Esophagus muscularis mucosa (tissue), 4 donors: ENCODE data around the gene IPPK. TPM values are rescaled to one million over a fixed set of nuclear protein-coding genes. Genes with fewer than 3 reads are reported as not detected.
A peak's percentile ranks its signal among the peaks of the same experiment; 100 is the strongest.

Experiments
- DNase-seq: peaks from one replicate; pipeline ENCODE4 v3.0.0-alpha.2; 2017; ENCODE audit errors: extremely low spot score
- H3K27ac ChIP-seq, 4 donors: fragments of 200-600 bp; sonication (generic); replicated peaks in 1 of 4; 1 replicate in 3 of 4; 2 replicates in 1 of 4; pipeline ENCODE4 v1.5.1; 2016 to 2019; ENCODE audit warnings: mild to moderate bottlenecking in 1 of 4
- H3K27me3 ChIP-seq, 4 donors: fragments of 200-600 bp; sonication (generic); one replicate each; pipeline versions ENCODE4 v1.5.1 to v1.6.0; 2016 to 2019
- H3K36me3 ChIP-seq, 4 donors: fragments of 200-600 bp; sonication (generic); one replicate each; pipeline ENCODE4 v1.5.1; 2016 to 2019
- H3K4me1 ChIP-seq, 4 donors: fragments of 200-600 bp; sonication (generic); one replicate each; pipeline ENCODE4 v1.5.1; 2016 to 2019
- H3K4me3 ChIP-seq, 4 donors: fragments of 200-600 bp; sonication (generic); 1 replicate in 2 of 4; 2 replicates in 2 of 4; pipeline ENCODE4 v1.5.1; 2016 to 2019; ENCODE audit warnings: mild to moderate bottlenecking in 4 of 4, moderate library complexity in 1 of 4
- H3K9me3 ChIP-seq, 4 donors: fragments of 200-600 bp; sonication (generic); 1 replicate in 3 of 4; 2 replicates in 1 of 4; pipeline ENCODE4 v1.5.1; 2016 to 2019
- EP300 ChIP-seq: sonication (generic); formaldehyde crosslinking; IDR thresholded peaks from one replicate; pipeline ENCODE4 v1.6.1; 2017; ENCODE audit warnings: antibody characterized with exemption
- POLR2A ChIP-seq: fragments of 450-650 bp; IDR thresholded peaks from one replicate; pipeline ENCODE4 v1.6.1; 2017; ENCODE audit warnings: antibody characterized with exemption, moderate library complexity, mild to moderate bottlenecking, low read depth
- POLR2AphosphoS5 ChIP-seq, 2 donors: sonication (generic); formaldehyde crosslinking; IDR thresholded peaks; one replicate each; pipeline ENCODE4 v1.6.1; 2017; ENCODE audit warnings: antibody characterized with exemption in 2 of 2
- WGBS: methylation state at CpG from one replicate; pipeline ENCODE4 v1.1.5; 2018; 5-methylcytosine and 5-hydroxymethylcytosine counted together
- intact Hi-C: fragments of 100-400 bp; cut with DNase I; formaldehyde crosslinking; loops from one replicate; pipeline ENCODE4 v1.15.1; 2023
- total RNA-seq, 4 donors: library from RNA; depleted of rRNA; stranded (reverse); fragments of >200 nt; gene quantifications; one replicate each; pipeline versions ENCODE4 v1.1.0 to v1.2.1, GENCODE V29; 2016
- TF ChIP-seq, protein P1 (sequence below), 3 experiments: fragments of 200-600 bp in 2 of 3; fragments of 450-650 bp in 1 of 3; sonication (generic) in 2 of 3; IDR thresholded peaks; one replicate each; pipeline ENCODE4 v1.5.1; 2017 to 2019; ENCODE audit warnings: antibody characterized with exemption in 3 of 3, mild to moderate bottlenecking in 2 of 3, moderate library complexity in 1 of 3

Gene IPPK
- total RNA-seq, 4 donors from 2014 or later: 5.0 to 8.4 (median 6.1) TPM

GRCh38 chr9:92710368-92710767 is 40.4 kb upstream of the IPPK start:
- no peak overlapping the region for H3K27ac ChIP-seq
- TF ChIP-seq, protein P1, sequence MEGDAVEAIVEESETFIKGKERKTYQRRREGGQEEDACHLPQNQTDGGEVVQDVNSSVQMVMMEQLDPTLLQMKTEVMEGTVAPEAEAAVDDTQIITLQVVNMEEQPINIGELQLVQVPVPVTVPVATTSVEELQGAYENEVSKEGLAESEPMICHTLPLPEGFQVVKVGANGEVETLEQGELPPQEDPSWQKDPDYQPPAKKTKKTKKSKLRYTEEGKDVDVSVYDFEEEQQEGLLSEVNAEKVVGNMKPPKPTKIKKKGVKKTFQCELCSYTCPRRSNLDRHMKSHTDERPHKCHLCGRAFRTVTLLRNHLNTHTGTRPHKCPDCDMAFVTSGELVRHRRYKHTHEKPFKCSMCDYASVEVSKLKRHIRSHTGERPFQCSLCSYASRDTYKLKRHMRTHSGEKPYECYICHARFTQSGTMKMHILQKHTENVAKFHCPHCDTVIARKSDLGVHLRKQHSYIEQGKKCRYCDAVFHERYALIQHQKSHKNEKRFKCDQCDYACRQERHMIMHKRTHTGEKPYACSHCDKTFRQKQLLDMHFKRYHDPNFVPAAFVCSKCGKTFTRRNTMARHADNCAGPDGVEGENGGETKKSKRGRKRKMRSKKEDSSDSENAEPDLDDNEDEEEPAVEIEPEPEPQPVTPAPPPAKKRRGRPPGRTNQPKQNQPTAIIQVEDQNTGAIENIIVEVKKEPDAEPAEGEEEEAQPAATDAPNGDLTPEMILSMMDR (IDR thresholded peaks at IDR 0.05): no peak
- no peak for TF ChIP-seq POLR2AphosphoS5 (IDR thresholded peaks at IDR 0.05)
- no peak for TF ChIP-seq EP300
- TF ChIP-seq POLR2A: no peak
- peaks cover 0 to 10% (median 0%) of the 10 kb centered on the region in 4 donors for H3K4me1 ChIP-seq
- intact Hi-C loops: no loop called here
- no peaks in the 10 kb centered on the region for H3K9me3 ChIP-seq
- peaks cover 51 to 62% (median 57%) of the 10 kb centered on the region in 4 donors for H3K36me3 ChIP-seq
- no peak for DNase-seq
- H3K27me3 ChIP-seq: no peaks in the 10 kb centered on the region
- H3K4me3 ChIP-seq: no peak overlapping the region
- 84% methylated on average over 3 of the region's 3 CpGs for WGBS

- TF ChIP-seq EP300 (no peak), POLR2AphosphoS5 (IDR thresholded peaks at IDR 0.05) (no peak), POLR2A (no peak)
- TF ChIP-seq, protein P1 (IDR thresholded peaks at IDR 0.05): no peak
- intact Hi-C loops: no loop called here
- H3K27ac ChIP-seq: no peak overlapping the region
- no peaks in the 10 kb centered on the region for H3K27me3 ChIP-seq
- DNase-seq: peak; percentile 78
- H3K4me3 ChIP-seq: no peak overlapping the region
- no peaks in the 10 kb centered on the region for H3K9me3 ChIP-seq
- H3K36me3 ChIP-seq: peaks cover 47 to 58% (median 52%) of the 10 kb centered on the region in 4 donors
- WGBS: 93% methylated on average over 3 of the region's 3 CpGs
- H3K4me1 ChIP-seq: peaks cover 0 to 8% (median 0%) of the 10 kb centered on the region in 4 donors
These were observed 40.0 kb upstream of the IPPK start for GRCh38 chr9:92709954-92710353.

- Histone ChIP-seq H3K27ac (no peak overlapping the region), H3K27me3 (no peaks in the 10 kb centered on the region), H3K9me3 (no peaks in the 10 kb centered on the region), H3K4me3 (no peak overlapping the region), H3K36me3 (peaks cover 39 to 51% (median 45%) of the 10 kb centered on the region in 4 donors), H3K4me1 (peaks cover 0 to 5% (median 0%) of the 10 kb centered on the region in 4 donors)
- TF ChIP-seq POLR2A: no peak
- no peak for TF ChIP-seq POLR2AphosphoS5 (IDR thresholded peaks at IDR 0.05)
- TF ChIP-seq, protein P1 (IDR thresholded peaks at IDR 0.05): no peak
- no peak for TF ChIP-seq EP300
- intact Hi-C loops: no loop called here
- no peak for DNase-seq
These were observed 39.3 kb upstream of the IPPK start for GRCh38 chr9:92709240-92709639.

DNA sequence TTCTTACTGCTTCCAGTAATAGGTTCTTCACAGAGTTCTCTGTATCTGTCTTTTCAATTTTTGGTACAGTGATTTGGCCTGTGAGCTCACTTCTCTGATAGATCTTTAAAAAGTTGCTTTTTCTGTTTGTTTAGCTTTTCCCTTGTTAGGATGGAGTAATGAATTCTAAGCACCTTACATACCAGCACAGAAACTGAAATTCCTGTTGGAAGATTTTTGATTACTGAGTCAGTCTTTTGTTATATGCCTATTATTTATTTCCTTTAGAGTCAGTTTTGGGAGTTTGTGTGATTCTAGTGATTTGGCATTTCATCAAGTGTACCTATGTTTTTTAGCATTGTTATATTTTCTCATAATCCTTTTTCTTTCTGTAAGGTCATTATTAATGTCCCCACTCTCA is 37.6 kb upstream of the IPPK start:
- peaks cover 24 to 34% (median 29%) of the 10 kb centered on the region in 4 donors for H3K36me3 ChIP-seq
- intact Hi-C loops: no loop called here
- no peaks in the 10 kb centered on the region for H3K9me3 ChIP-seq
- no peak overlapping the region for H3K27ac ChIP-seq
- H3K4me1 ChIP-seq: peaks cover 0 to 5% (median 0%) of the 10 kb centered on the region in 4 donors
- no peaks in the 10 kb centered on the region for H3K27me3 ChIP-seq
- DNase-seq: no peak
- TF ChIP-seq, protein P1 (IDR thresholded peaks at IDR 0.05): no peak
- no peak for TF ChIP-seq EP300
- TF ChIP-seq POLR2A: no peak
- no peak for TF ChIP-seq POLR2AphosphoS5 (IDR thresholded peaks at IDR 0.05)
- H3K4me3 ChIP-seq: no peak overlapping the region

GRCh38 chr9:92706218-92706940 is 36.4 kb upstream of the IPPK start:
- Histone ChIP-seq H3K27ac (no peak overlapping the region), H3K4me3 (no peak overlapping the region), H3K27me3 (no peaks in the 10 kb centered on the region), H3K4me1 (no peaks in the 10 kb centered on the region), H3K36me3 (peaks cover 20 to 25% (median 22%) of the 10 kb centered on the region in 4 donors), H3K9me3 (no peaks in the 10 kb centered on the region)
- TF ChIP-seq EP300 (no peak), POLR2AphosphoS5 (IDR thresholded peaks at IDR 0.05) (no peak), POLR2A (no peak)
- TF ChIP-seq, protein P1 (IDR thresholded peaks at IDR 0.05): peak in 1 of 3 experiments; percentile 56
- 64% methylated on average over 3 of the region's 3 CpGs for WGBS
- intact Hi-C loops: no loop called here
- DNase-seq: peak; percentile 62
